GM12873 (cell line): ENCODE results near the gene LCN15.

Experiments used
- CTCF ChIP-seq: IDR thresholded peaks from 2 replicates; pipeline ENCODE4 v1.5.1; 2012; ENCODE audit warnings: low read depth, mild to moderate bottlenecking, moderate library complexity, low read length, control low read depth; ENCODE audit not compliant: insufficient read depth; ENCODE audit errors: missing control alignments

The LCN15 gene

DNA sequence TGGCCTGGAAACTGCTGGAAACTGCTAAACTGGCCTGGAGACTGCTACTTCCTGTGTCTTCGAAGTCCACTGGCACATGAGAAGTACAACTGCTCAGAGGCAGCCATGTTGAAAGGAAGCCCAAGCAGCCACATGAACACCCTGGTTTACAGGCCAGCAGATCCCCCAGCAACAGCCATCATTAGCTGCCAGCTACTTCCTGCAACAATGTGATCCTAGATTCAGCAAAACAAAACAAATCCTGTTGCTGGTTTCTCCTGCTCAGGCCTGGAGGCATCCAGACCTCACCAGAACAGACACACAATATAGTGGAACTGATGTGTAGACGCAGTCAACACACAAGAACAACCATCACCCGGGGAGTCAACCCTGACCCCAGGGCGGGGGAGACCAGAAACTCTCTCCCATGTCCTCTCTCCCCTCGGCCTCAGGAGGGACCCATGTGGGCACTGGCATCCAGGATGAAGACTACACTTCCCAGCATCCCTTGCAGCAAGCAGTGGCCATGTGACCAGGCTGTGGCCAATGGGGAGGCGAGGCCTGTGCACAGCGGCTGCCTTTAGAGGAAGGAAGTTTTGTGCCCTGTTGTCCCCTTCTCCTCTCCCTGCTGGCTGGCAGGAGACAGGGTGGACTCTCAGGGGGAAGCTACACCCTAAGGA, 9.2 kb upstream of the LCN15 start:
- no peak for TF ChIP-seq CTCF

GRCh38 chr9:136771907-136772415, 7.6 kb upstream of the LCN15 start:
- no peak for TF ChIP-seq CTCF

DNA sequence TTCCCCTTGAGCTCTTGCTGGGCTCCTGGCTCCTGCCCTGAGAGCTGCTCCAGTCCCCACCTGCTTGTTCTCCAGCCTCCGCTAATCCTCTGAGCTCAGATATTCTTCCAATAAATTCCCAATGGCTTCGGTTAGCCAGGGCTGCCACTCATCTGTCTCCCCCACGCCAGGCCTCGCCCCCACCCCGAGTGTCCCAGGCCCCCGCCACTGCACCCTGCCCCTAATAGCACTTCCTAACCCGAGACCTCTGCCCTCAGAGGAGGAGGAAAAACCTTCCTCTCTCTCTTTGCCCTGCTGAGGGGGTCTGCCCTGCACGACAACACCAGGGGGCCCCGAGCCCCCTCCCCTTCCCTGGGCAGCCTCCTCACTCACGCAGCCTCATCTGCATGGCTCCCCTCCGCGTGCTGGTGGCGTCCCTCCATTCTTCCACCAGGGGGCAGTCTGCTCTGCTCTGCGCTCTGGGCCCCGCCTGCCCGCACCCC, 5.4 kb upstream of the LCN15 start:
- peak; percentile 68 for TF ChIP-seq CTCF

- TF ChIP-seq CTCF, result peak; percentile 33
These were observed 2.2 kb upstream of the LCN15 start for GRCh38 chr9:136766410-136767120.

GRCh38 chr9:136765041-136765440, 723 bp upstream of the LCN15 start:
- no peak for TF ChIP-seq CTCF

- no peak for TF ChIP-seq CTCF
These were observed 676 bp downstream of the LCN15 start for GRCh38 chr9:136763649-136764035.

- TF ChIP-seq CTCF, result no peak
These were observed 1.2 kb downstream of the LCN15 start for GRCh38 chr9:136762915-136763648.
